CD4-positive, alpha-beta T cell treated with Interleukin-15 for 1 hour (primary cell): ENCODE results near the gene STK39.

Experiments
- DNase-seq: peaks from one replicate; pipeline ENCODE4 v3.0.0-alpha.2; 2020

STK39 gene

DNA sequence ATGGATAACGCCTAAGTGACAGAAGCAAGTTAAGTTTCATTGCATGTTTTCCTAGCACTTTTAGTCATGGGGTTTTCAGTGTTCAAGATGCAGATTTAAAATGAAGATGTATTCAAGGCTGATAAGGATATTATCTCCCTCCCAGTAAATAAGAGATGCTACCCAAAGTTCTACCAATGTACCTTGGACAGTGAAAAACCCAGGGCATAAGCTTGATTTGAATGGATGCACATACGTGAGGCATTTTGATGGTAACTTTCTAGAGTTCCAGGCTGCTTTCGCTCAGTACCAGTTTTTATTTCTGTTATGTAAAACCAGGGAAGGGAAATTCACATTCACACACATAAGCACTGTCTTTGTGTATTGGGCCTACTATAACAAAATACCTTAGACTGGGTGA lies 90.3 kb downstream of the STK39 start:
- no peak for DNase-seq

DNA sequence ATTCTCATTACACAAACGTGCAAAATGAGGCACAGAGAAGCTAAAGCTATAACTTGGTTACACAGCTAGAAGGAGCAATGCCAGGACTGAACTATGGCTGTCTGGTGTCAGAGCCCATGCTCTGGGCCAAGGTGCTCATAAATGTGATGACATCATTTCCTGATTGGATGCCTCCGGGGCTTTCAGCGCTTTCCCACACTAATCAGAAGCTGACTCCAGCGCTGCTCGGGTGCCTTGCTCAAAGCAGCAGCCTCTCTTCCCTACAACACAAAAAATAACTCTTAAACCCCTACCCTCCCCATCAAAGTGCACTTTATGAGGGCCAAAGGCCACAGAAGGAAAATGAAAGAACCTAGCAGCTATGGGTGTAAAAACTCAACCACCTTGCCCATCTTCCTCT lies 90.7 kb downstream of the STK39 start:
- DNase-seq = no peak

DNA sequence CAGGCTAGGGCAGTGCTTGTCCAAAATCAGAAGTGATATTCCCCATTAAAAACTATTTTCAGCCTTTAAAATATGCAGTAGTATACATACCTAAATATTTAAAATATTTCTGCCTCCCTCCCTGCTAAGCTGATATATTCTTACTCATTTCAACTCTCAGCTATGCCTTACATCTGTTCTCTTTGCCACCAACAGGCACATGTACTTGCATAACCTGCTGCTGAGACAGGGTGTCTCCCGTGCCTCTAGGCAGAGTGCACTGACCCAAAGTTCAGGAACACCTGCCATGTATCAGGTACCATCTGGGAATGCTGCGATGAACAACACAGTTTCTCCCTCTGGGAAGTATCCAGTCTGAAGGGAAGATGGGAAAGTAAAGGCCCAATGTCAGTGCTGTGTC lies 91.7 kb downstream of the STK39 start:
- DNase-seq = no peak

DNA sequence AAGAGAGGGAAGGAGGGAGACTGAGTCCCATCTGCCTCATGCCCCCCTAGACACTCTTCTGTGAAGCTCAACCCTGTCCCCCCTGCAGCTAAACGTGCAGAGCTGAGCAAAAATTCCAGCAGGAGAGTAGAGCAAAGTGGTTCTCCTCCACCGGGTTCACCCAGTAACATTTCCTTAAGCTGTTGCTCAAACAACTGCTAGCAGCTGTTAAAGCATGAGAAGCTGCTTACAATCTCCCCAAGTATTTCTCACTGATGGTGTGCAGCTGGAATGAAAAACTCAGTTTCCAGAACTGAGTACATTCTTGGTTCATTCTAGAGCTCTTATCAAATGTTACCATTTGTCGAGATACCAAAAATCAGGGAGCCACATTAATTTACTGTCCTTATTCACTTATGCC lies 92.3 kb downstream of the STK39 start:
- DNase-seq = no peak

DNA sequence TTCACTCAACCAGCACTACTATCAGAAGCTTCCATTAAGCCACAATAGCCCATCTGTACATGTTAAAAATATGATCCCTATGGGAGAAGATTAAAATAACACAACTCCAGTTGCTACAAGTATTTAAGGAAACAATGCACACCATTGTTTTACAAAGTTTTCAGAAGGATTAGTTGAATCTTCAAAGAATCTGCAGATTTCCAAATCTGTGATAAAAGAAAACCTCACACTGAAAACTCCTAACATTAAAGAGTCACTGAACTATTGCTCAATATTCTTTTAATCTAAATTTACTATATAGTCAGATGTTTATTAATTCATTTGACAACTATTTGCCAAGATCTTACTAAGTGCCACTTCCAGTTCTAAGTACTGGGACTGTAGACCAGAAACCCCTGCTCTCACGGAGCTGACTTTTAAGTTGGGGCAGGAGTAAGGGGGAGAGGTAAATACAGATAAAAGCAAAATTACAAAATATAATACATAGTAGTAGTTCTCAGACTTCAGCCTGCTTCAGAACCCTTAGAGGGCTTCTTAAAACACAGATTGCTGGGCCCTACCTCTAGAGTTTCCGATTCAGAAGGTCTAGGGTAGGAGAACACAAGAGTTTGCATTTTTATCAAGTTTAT lies 94.4 kb downstream of the STK39 start:
- no peak for DNase-seq

DNA sequence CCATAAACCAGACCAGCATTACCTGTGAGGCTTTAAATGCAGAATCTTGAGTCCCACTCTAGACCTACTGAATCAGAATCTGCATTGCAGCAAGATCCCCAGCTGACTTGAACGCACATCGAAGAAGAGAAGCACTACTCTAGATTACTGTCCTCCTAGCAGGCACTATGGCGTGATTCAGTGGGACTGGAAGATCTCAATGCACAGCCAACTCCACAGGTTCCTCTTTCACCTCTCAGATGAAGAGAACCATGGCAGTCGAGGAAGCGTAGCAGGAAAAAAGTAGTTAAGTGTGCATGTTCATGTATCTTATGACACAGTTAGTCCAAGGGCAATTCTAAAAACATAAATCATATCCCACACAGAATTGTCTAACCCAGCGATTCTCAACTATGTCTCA lies 97.4 kb downstream of the STK39 start:
- no peak for DNase-seq

DNA sequence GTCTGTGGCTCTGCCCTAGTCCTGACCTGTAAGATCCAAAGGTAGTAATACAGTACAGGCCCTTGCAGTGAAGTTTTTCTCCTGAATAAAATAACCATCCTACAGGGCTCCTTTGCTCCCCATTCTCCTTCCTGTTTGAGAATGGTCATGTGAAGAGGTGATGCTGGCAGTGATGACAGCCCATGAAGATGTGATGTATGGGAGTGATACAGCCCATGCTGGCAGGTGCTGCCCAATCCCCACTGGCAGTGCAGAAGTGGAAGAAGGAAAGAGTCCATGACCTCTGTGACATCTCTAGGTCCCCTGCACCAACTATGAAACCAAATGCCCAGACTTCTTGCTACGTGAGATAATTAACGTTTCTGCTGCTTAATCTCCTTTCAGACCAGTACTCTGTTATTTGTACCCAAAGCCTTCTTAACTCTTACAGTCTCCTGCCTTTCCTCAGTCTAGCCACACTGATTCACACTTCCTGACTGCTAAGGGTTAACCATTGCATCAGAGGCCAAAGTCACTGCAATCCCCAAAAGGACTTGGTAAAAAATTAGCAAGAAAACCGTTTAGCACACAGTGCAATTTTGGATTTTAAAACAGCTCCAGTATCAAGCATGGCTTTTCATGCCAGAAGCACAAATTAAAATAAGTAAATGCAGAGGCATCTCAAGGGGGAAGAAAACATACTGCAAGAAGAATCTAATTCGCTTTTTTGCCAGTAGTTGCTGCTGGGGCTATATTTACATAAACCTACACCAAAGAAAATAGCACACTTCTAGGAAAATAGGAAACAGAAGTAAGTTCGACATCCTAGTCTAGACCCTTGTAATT lies 98.0 kb downstream of the STK39 start:
- no peak for DNase-seq

DNA sequence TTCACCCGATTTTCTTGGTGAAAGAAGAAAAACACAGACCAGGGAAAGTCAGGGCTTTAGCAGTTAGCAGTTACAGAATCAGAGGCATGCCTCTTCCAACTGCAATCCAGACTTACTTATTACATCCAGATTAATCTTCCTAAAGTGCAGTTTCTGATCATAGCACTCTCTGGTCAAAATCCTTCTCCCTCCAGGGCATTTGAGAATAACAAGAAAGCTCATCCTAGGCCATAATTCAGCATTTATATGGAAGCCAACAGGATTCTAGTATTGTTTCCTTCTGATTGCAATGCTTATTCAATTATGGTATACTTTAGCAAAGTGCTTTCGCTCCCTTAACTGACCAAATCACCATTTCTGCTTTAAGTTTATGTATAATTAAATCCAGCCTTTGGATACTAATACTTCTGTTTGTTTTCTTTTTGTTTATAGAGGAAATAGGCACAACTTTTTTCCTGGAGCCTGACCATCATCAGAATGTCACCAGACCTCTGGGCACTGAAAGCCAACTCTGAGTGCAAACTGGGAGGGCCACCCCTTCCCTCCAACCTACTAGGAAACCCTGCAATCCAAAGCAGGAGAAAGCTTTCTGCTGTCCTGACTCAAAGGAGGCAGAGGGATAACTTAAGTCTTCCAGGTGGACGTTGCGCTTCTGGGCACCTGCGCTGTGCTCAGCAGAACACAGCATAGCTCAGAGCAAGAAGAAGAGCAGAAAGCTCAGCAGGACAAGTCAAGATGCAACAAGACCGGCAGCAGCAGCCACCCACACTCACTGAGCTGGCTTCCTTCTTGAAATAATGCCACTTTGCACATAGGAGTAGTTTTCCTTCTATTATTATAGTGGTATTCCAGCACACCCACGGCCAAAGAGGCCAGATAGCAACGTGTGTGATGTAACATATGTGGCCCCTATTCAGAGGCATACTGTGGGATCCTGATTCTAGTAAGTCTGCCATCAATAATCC lies 99.3 kb downstream of the STK39 start:
- DNase-seq = no peak

DNA sequence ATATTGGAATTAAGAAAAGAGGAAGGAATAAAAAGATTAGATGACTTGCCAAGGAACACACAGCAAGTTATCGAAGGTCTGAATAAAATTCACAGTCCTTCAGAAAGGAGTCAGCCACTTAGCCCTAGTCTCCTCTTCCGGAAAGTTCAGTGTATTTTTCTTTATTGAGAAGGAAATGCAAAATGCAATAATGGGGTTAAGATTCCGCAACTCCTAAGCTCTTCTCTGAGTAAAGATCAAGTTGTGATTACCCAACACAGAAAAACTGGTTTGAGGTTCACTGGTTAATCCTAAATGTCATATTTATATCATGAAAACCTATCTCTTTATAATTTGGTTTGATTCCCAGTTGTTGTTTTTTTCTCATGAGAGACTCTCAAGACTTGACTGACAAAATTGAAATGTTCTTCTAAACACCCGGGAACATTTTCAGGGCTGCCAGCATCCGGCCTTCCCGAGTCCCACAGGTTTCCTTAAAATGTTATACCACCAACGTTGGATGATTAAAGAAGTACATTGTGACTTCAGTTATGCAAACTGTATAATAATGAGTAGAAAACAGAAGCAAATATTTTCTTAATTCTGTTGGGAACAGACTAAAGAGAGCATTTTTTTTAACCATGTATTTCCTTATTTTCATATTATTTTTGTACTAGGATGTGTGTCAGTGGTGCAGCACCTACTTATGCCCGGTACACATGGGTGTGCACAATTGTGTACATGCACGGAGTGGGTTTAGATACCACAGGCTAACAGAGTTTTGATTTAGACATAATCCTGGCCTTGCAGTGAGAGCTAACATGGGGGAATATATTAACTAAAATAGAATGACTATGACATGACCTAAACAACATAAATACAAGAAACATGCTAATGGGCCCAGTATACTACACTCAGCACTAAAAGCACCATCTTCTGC lies 100.2 kb downstream of the STK39 start:
- DNase-seq = no peak

DNA sequence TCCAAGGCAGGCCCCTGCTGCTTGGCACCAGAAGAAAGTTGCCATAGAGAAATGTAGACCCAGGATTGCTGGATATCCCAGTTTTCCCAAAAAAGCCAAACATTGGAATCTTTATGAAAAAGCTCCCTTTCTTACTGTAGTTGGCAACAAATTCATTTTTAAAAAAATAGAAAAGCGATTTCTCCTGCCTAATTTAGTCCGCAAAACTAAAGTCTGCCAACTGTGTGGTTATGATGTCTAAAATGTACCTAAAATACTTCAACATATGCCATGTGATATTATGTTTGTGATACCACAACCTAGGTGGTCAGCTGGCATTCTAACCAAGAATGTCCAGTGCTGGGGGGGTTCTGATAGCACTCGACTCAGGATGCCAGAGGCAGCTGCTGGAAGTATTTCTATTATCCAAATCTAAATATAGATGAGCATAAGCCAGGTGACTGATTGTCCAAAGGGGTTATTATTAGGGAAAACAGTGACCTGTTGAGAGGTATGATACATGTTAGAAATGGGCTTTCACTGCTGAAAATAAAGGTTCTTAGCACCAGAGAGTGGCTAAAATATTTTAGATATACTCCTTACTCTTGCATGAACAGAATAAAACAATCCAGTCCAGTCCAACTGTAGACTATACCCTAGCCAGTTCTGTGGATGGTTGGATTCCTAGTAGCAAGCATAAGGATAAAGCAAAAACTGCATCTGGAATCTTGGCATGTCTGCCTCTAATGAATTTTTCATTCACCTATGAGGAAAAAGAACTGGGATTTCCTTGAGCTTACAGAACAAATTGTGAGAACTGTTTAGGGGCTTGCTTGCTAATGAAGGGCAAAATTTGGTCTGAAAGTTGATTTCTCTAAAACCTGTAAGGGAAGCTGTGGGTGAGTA lies 101.7 kb downstream of the STK39 start:
- DNase-seq = no peak

DNA sequence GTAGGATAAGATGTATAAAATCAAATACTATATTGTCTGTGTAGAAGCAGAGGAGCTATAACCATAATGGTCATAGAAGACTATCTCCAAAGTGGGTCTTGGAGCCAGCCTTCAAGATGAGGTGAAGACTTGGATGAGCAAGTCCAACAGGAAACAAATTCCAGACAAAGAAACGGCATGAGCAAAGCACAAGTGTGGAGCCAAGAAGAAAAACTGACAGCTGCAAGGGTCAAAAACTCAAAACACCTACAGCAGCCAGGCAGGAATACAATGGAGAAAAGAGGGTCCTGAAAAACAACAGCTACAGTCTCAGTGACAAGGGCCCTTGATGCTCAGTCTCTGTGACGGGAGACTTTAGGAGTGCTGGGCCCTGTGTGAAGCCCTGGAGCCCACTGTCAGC lies 102.4 kb downstream of the STK39 start:
- DNase-seq = no peak

DNA sequence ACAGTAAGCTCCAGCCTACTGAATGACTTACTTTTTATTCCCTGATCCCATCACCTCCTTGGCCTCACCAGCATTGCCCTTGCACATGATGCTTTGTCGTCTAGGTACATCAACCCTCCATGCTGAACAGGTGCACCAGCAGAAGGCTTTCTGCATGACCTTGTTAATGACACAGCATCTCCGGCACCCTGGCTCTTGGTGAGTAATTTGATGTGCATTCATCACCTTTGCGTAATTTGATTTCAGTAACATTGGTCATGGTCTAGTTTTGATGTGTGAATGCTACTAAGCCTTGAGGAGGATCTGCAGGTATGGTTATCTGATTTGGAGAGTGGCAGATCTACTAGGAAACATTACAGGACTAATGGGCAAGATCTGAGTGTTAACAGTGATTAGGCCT lies 103.6 kb downstream of the STK39 start:
- DNase-seq = no peak

DNA sequence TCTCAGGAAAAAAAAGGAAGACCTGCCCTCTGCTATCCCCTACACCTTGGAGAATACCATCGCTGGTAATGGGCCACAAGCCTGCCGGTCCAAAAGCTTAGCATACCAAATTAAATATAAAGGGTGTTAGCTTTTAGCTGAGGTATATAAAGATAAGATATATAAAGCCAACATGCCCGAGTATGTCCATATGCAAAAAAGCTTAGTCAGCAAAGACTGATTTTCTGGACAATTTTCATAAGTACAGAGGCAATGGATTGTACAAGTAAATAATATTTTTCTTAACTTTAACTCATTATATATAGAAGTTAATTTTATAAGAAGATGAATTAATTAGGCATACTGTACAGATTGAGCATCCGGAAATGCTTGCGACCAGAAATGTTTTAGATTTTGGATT lies 106.5 kb downstream of the STK39 start:
- no peak for DNase-seq

DNA sequence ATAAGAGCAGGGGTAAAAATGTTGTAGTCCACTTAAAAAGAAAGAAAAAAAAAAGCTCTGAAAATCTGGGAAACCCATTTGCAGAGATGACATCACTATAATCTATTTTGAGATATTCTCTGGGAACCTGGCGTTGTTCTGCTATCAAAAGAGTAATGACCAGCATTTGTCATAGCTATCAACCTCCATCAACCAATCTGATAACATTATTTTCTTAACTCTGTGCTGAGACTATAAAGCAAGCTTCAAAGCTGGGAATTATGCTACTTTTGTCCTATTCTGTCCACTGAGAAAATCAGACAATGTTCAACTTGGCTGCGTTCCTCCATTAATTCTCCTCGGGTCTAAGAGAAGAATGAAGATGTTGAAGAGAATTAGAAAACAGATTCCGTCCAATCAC lies 107.5 kb downstream of the STK39 start:
- no peak for DNase-seq

DNA sequence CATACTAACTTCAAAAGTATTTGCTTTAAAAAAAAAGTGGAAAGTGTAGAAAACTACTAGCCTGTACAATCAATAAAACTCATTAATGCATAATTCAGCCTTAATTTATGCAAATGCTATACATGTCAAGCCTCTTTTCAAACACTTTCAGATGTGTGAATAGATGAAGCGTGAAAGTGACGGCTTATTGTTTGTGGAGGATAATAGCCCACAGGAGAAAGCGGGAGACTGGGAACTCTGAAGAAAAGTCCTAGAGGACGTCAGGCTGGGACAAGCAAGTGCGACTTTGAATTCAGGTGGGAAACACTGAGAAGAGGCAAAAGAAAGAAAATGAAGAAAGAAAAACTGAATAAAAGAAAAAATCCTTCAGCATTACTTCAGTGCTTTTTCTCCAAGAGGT lies 108.5 kb downstream of the STK39 start:
- no peak for DNase-seq

DNA sequence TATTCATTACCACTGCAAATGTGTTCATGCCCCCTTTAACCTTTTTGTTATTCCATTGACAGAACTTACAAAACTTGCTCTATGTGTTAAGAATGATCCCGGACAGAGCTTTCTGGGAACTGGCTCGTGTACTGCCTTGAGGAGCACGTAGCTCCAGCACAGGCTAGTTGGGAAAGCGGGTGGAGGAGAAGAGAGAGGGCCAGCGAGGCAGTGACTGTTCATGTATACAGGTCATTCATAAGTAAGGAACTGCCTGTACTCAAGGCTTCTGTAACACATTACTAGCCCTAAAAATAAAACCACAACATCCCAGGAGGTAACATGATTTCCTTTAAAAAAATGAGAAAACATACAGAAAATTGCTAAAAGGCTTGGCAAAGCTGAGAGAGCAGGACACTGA lies 109.0 kb downstream of the STK39 start:
- DNase-seq = no peak

DNA sequence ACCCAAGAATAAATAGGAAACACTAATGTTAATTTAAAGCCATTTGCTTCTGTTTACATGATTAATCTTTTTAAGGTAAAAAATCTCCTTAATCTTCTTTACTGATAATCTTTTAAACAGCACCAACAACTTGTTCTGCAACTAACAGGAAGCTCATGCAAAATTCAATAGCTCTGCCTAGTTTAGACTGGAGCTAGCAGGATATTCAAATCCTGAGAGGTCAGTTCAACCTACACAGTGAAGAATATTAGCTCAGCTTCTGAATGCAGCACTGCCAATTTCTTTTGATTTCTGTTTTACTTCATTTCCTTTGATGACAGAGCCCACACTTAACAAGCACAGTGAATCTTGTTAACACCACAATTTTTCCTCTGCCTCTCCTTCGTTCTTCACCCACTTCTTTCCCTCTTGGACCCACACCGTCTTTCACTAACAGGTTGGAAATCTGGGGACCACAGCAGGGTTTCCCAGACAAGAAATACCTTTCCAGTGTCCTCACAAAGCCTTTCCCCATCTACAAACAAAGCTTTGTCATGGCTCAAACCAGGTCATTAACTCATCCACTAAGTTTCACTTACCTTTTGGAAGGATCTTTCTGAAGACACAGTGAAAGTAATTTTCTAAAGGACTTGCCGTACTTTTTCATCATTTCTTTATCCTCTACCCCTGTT lies 109.8 kb downstream of the STK39 start:
- DNase-seq = no peak

DNA sequence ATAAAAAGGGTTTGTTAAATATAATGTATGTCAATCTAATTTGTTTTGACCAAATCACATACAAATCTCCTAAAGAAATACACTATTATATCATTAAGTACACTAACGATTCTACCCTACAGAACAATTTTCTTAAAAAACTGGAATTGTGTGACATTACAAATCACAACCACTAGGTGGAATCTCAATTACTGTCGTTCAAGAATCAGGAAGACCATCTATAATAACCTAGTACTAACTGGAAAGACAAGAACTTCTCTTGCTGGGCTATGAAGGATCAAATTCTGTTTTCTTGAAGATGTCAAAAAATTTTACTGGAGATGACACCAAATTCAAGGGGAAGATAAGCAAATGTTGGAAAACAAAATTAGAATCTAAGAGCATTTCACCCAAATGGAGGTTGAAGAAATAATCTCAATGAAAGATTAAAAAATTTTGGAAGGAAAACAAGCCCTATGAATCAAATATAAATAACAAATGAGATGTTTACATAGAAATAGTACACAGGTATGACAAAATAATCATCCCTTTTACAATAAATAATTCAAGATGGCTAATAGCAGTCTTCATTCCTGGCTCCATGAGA lies 110.9 kb downstream of the STK39 start:
- no peak for DNase-seq

DNA sequence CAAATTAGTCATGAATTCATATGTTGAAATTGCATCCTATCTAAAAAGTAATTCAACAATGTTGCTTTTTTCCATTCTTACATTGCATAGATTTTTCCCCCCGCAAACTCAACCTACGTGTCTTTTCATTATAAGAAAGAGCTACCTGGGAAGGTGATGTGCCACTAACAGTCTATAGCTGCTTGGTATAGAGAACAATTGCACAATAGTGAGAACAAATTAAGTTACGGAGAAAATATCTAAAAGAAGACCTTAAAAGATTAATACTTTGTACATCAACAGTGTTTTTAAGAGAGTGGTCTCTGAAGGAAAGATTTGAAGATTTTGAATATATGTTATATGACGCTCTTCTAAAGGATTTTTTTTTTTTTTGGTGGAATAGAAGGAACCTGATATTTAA lies 111.8 kb downstream of the STK39 start:
- no peak for DNase-seq

DNA sequence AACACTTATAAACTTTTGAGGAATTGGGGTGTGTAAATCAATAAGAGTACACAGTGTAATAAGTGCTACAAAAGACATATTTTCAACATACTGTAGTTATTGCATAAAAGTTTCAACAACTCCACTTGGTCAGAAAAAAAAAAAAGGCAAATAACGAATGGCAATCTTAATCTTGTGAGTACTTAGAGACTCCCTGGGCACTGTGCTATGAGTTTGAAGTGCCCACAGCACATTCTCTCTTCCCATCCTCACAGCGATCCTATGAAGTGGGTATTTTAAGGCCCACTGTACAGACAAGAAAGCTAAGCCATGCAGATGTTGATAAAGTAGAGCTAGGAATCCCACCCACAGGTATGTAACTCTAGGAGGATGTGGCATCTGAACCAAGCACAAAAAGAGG lies 112.3 kb downstream of the STK39 start:
- no peak for DNase-seq

DNA sequence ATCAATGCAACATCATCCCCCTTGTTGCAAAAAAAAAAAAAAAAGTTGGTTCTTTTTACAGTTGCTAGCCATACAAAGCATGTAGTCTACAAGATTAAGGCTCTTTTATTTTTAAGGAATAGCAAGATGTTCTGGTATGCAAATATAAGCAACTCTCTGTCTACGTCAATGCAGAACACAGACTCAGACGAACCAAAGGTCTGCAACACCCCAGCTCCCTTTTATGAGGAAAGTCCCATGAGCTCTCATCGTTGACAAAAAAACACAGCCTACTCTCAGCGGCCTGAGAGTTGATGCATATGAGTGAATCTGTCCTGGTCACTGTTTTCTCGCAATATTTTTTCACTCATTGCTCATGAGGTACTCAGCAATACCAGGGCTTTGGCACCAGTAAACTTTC lies 112.9 kb downstream of the STK39 start:
- DNase-seq = no peak
